NCI-H2227 (cell line): ENCODE measurements around the gene GABPA.
A peak's percentile ranks its signal among the peaks of the same experiment; 100 is the strongest.
"Not testable (repeated sequence)": the region's sequence is repeated elsewhere in the genome, so short reads cannot be mapped to it uniquely, and the experiment has no call there.

Experiments used
- DNase-seq: peaks from one replicate; lab custom pipeline; 2025; ENCODE audit not compliant: unreplicated experiment; lab: John Stamatoyannopoulos, UW

Gene GABPA

GRCh38 chr21:25737421-25737820, 2.6 kb downstream of the GABPA start:
- no peak for DNase-seq

GRCh38 chr21:25742900-25743299, 8.1 kb downstream of the GABPA start:
- no peak for DNase-seq

GRCh38 chr21:25744854-25745253, 10.1 kb downstream of the GABPA start:
- DNase-seq: no peak

GRCh38 chr21:25750085-25750484, 15.3 kb downstream of the GABPA start:
- no peak for DNase-seq

GRCh38 chr21:25752416-25752815, 17.6 kb downstream of the GABPA start:
- DNase-seq: no peak

- no peak for DNase-seq
Measured at GRCh38 chr21:25756190-25756932, 21.6 kb downstream of the GABPA start.

- DNase-seq: no peak
Measured at GRCh38 chr21:25757531-25757930, 22.8 kb downstream of the GABPA start.

GRCh38 chr21:25759573-25759972, 24.8 kb downstream of the GABPA start:
- DNase-seq: no peak

GRCh38 chr21:25760061-25760460, 25.3 kb downstream of the GABPA start:
- no peak for DNase-seq

- no peak for DNase-seq
Measured at GRCh38 chr21:25760677-25761076, 25.9 kb downstream of the GABPA start.

- no peak for DNase-seq
Measured at GRCh38 chr21:25764065-25764464, 29.3 kb downstream of the GABPA start.

- no peak for DNase-seq
Measured at GRCh38 chr21:25767921-25768320, 33.1 kb downstream of the GABPA start.

- no peak for DNase-seq
Measured at GRCh38 chr21:25772686-25773085, 37.9 kb downstream of the GABPA start.

GRCh38 chr21:25776440-25776839, 41.7 kb downstream of the GABPA start:
- no peak for DNase-seq

GRCh38 chr21:25778126-25778875, 43.5 kb downstream of the GABPA start:
- not testable (repeated sequence) for DNase-seq

GRCh38 chr21:25788677-25789076, 53.9 kb downstream of the GABPA start:
- no peak for DNase-seq

GRCh38 chr21:25790122-25790877, 55.5 kb downstream of the GABPA start:
- peak; percentile 46 for DNase-seq

GRCh38 chr21:25790878-25791204, 56.1 kb downstream of the GABPA start:
- DNase-seq: no peak

- peak; percentile 20 for DNase-seq
Measured at GRCh38 chr21:25791319-25791718, 56.5 kb downstream of the GABPA start.

GRCh38 chr21:25801217-25802014, 66.6 kb downstream of the GABPA start:
- DNase-seq: peak; percentile 89

- DNase-seq: no peak
Measured at GRCh38 chr21:25806060-25806459, 71.3 kb downstream of the GABPA start.
